ENCODE results near the gene KLHL20.
"Not testable (repeated sequence)": the region's sequence is repeated elsewhere in the genome, so short reads cannot be mapped to it uniquely, and the experiment has no call there.

Gene KLHL20, protein sequence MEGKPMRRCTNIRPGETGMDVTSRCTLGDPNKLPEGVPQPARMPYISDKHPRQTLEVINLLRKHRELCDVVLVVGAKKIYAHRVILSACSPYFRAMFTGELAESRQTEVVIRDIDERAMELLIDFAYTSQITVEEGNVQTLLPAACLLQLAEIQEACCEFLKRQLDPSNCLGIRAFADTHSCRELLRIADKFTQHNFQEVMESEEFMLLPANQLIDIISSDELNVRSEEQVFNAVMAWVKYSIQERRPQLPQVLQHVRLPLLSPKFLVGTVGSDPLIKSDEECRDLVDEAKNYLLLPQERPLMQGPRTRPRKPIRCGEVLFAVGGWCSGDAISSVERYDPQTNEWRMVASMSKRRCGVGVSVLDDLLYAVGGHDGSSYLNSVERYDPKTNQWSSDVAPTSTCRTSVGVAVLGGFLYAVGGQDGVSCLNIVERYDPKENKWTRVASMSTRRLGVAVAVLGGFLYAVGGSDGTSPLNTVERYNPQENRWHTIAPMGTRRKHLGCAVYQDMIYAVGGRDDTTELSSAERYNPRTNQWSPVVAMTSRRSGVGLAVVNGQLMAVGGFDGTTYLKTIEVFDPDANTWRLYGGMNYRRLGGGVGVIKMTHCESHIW

DNA sequence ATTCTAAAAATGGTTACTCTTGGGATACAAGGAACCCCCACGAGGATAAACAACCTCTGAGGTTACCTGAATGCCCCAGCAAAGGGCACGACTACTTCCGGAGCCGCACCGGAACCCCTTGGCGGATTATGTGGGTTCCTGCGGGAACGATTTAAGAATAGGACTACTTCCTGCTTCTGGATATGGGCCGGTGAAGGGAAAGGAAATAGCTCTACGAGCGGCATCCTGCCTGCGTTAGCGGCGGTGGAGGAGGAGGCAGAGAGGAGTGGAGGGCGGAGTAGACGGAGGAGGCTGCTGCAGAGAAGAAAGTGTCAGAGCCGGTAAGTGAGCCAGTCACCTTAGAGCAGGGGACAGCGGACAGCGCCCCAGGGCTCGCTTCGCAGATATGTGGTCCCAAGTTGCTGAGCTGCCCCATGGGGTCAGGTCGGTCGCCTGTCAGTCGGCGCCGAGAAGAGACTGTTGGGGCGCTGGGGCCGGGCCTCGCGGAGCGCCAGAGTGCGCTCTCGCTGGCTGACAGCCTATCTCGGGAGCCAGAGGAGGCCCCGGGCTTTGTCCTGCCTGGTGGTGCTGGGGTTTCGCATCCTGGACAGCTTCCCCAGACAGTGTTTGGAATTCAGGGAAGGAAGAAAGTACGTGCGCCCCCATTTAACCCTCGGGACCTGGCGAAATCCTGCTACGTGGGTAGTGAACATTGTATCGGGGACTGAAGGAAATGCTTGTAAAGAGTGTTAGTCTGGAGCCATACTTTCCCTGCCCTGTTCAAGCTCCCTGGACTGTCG is at the start of gene KLHL20:
KLHL20 (plus strand) TSS at position 223 of the 779 bp plus-strand sequence. CDS start 1,063 bp downstream, outside the sequence.
- DNase-seq (ENCODE audit: low spot score): peak; percentile 98

GRCh38 chr1:173666646-173667045 is 48.1 kb upstream of the KLHL20 start:
- DNase-seq (ENCODE audit: low spot score): no peak

DNA sequence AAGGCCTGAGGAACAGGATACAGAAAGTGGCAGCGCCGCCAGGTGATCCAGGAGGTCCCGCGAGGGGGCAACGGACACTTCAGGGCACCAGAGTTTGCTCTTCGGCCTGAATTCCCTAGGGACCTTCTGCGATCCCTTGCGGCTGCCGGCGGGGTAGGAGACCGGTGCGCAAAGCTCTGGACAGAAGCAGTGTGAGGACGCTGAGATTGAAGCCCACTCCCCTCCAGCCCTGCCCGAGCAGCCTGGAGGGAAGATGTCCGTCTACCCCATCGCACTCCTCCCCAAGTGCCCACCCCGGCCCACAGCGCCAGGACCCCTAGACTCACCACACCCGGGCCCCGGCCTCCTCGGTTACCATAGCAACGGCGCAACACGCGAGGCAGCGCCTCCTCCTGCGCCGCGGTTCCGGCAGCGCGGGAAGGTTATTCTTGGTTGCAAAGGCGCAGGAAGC is 45.3 kb upstream of the KLHL20 start, which contains the start of gene ANKRD45:
ANKRD45 (minus strand) TSS at position 361 of the 451 bp plus-strand sequence. CDS start 10,433 bp downstream, outside the sequence.
- DNase-seq (ENCODE audit: low spot score): no peak

DNA sequence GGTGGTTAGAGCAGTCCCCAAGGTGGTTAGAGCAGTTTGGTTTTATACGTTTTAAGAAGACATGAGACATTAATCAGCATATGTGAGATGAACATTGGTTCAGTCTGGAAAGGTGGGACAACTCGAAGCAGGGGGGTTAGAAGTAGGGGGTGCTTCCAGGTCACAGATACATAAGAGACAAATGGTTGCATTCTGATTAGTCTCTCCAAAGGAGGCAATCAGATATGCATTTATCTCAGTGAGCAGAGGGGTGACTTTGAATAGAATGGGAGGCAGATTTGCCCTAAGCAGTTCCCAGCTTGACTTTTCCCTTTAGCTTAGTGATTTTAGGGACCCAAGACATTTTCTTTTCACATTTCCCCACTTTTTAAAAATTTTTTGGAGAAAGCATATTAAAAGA is 40.3 kb upstream of the KLHL20 start:
- DNase-seq (ENCODE audit: low spot score): not testable (repeated sequence)

DNA sequence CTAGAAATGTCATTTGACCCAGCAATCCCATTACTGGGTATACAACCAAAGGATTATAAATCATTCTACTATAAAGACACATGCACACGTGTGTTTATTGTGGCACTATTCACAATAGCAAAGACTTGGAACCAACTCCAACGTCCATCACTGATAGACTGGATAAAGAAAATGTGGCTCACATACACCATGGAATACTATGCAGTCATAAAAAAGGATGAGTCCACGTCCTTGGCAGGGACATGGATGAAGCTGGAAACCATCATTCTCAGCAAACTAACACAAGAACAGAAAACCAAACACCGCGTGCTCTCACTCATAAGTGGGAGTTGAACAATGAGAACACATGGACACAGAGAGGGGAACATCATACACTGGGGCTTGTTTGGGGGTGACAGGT is 34.6 kb upstream of the KLHL20 start:
- DNase-seq (ENCODE audit: low spot score): not testable (repeated sequence)

DNA sequence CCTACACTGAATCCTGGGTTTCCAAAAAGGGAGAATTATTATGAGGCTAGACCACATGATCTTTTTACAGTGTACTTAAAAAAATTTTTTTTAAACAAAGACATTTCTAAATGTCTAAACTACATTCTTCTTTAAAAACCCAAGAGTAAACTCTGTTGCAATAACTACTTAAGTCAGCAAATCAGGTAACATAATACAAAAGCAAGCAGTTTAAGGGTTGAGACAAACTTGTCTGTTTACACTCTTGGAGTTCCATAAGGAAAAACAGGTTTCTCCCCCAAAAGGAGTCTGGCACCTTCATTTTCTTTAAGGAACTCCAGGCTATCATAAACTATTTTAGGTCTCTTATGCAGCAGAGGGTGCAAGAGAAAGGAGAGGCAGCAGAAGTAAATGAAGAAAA is 32.6 kb upstream of the KLHL20 start:
- no peak for DNase-seq (ENCODE audit: low spot score)

- DNase-seq (ENCODE audit: low spot score): not testable (repeated sequence)
Measured at GRCh38 chr1:173683838-173684237, 30.9 kb upstream of the KLHL20 start.

DNA sequence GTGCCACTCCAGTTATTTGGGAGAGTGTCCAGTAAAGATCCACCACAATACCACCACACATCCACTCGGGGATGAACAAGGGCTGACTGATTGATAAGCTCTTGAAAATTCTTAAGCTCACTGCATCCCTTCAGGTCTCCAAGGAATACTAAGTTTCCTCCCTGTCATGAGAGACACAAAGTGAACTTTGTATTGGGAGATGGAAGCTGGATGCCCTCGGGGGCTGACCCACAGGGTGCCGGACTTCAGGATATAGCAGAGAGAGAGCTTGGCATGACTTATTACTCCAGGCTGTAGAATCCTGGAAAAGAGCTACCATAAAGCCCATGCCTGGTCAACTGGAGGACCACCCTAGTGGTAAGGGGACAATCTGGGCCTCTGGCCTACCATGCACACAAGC is 29.7 kb upstream of the KLHL20 start:
- not testable (repeated sequence) for DNase-seq (ENCODE audit: low spot score)

DNA sequence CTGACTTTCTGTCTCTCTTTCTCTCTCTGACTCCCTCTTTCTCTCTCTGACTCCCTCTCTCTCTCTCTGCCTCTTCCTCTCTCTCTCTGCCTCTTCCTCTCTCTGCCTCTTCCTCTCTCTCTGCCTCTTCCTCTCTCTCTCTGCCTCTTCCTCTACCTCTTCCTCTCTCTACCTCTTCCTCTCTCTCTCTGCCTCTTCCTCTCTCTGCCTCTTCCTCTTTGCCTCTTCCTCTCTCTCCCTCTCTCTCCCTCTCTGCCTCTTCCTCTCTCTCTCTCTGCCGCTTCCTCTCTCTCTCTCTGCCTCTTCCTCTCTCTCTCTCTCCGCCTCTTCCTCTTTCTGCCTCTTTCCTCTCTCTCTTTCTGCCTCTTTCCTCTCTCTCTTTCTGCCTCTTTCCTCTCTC is 26.5 kb upstream of the KLHL20 start:
- no peak for DNase-seq (ENCODE audit: low spot score)

DNA sequence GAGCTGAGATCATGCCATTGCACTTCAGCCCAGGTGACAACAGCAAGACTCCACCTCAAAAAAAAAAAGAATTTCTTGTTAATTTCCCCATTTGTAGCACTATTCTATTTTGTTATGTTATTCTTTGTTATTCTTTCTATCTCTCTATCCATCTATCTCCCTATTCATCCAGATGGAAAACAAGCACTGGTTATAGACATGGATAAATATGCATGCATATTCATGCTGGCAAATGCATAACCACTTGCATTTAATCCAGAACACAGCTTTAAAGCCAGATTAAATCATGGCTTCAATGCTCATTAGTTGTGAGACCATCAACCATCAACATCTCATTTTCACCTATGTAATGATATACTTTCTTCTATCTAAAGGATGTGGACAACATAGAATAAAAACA is 21.5 kb upstream of the KLHL20 start:
- DNase-seq (ENCODE audit: low spot score): no peak

GRCh38 chr1:173701299-173701698 is 13.5 kb upstream of the KLHL20 start:
- not testable (repeated sequence) for DNase-seq (ENCODE audit: low spot score)

GRCh38 chr1:173702736-173703135 is 12.0 kb upstream of the KLHL20 start:
- no peak for DNase-seq (ENCODE audit: low spot score)

- no peak for DNase-seq (ENCODE audit: low spot score)
Measured at GRCh38 chr1:173705117-173705516, 9.7 kb upstream of the KLHL20 start.

- DNase-seq (ENCODE audit: low spot score): no peak
Measured at GRCh38 chr1:173708787-173709186, 6.0 kb upstream of the KLHL20 start.

GRCh38 chr1:173714441-173714758 is 381 bp upstream of the KLHL20 start:
- no peak for DNase-seq (ENCODE audit: low spot score)

- DNase-seq (ENCODE audit: low spot score): peak; percentile 73
Measured at GRCh38 chr1:173715538-173715844, 710 bp downstream of the KLHL20 start.

- DNase-seq (ENCODE audit: low spot score): no peak
Measured at GRCh38 chr1:173717238-173717637, 2.5 kb downstream of the KLHL20 start.

GRCh38 chr1:173731331-173731730 is 16.6 kb downstream of the KLHL20 start:
- DNase-seq (ENCODE audit: low spot score): not testable (repeated sequence)

DNA sequence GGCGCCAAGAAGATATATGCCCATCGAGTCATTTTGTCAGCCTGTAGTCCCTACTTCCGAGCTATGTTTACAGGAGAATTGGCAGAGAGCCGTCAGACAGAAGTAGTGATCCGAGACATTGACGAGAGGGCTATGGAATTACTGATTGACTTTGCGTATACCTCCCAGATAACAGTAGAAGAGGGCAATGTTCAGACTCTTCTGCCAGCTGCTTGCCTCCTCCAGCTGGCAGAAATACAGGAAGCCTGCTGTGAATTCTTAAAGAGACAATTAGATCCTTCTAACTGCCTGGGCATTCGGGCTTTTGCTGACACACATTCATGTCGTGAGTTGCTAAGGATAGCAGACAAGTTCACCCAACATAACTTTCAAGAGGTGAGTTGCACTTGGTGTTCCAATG is 19.1 kb downstream of the KLHL20 start:
- no peak for DNase-seq (ENCODE audit: low spot score)

DNA sequence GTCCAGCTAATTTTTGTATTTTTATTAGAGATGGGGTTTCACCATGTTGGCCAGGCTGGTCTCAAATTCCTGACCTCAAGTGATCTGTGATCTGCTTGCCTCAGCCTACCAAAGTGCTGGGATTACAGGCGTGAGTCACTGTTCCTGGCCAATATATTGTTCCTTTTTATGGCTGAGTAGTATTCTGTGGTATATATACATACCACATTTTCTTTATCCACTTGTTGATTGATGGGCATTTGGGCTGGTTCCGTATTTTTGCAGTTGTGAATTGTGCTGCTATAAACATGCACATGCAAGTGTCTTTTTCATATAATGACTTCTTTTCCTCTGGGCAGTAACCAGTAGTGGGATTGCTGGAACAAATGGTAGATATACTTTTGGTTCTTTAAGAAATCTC is 21.3 kb downstream of the KLHL20 start:
- not testable (repeated sequence) for DNase-seq (ENCODE audit: low spot score)

- DNase-seq (ENCODE audit: low spot score): no peak
Measured at GRCh38 chr1:173742203-173742886, 27.6 kb downstream of the KLHL20 start.

GRCh38 chr1:173744651-173745050 is 29.9 kb downstream of the KLHL20 start:
- DNase-seq (ENCODE audit: low spot score): no peak

All from NAMALWA (cell line).